HEK293 (cell line): ENCODE data around the gene VN1R2.

Experiments
- CTCF ChIP-seq: fragments of 450-650 bp; formaldehyde crosslinking; IDR thresholded peaks from 2 replicates; pipeline ENCODE4 v1.5.1; 2016; ENCODE audit warnings: missing biosample characterization, missing genetic modification characterization
- FEZF1 ChIP-seq: fragments of 450-650 bp; formaldehyde crosslinking; IDR thresholded peaks from 2 replicates; pipeline ENCODE4 v1.5.1; 2016; ENCODE audit warnings: missing biosample characterization, missing genetic modification characterization
- PRDM1 ChIP-seq: fragments of 450-650 bp; formaldehyde crosslinking; IDR thresholded peaks from 2 replicates; pipeline ENCODE4; 2016; ENCODE audit warnings: missing biosample characterization, missing genetic modification characterization
- REST ChIP-seq: fragments of 450-650 bp; formaldehyde crosslinking; IDR thresholded peaks from 2 replicates; pipeline ENCODE4 v1.5.1; 2016; ENCODE audit warnings: missing biosample characterization, missing genetic modification characterization
- ZBTB17 ChIP-seq: fragments of 450-650 bp; formaldehyde crosslinking; IDR thresholded peaks from 2 replicates; pipeline ENCODE4 v1.5.1; 2016; ENCODE audit warnings: missing biosample characterization, missing genetic modification characterization
- ZNF121 ChIP-seq: fragments of 450-650 bp; formaldehyde crosslinking; IDR thresholded peaks from 2 replicates; pipeline ENCODE4 v1.5.1; 2016; ENCODE audit warnings: missing biosample characterization, missing genetic modification characterization
- ZNF221 ChIP-seq: fragments of 450-650 bp; formaldehyde crosslinking; IDR thresholded peaks from 2 replicates; pipeline ENCODE4 v1.5.1; 2017; ENCODE audit warnings: missing biosample characterization, missing genetic modification characterization, borderline replicate concordance
- ZNF292 ChIP-seq: fragments of 450-650 bp; formaldehyde crosslinking; IDR thresholded peaks from 2 replicates; pipeline ENCODE4 v1.5.1; 2016; ENCODE audit warnings: low read depth, missing biosample characterization, missing genetic modification characterization, borderline replicate concordance

GRCh38 chr19:53308339-53308811 lies 50.3 kb downstream of the VN1R2 start:
- no peak for TF ChIP-seq FEZF1 (tag by site-specific recombination)
- no peak for TF ChIP-seq PRDM1 (tag by site-specific recombination)
- no peak for TF ChIP-seq REST (tag by site-specific recombination)
- TF ChIP-seq ZNF121 = no peak
- no peak for TF ChIP-seq ZBTB17
- no peak for TF ChIP-seq ZNF292 (tag by site-specific recombination)
- no peak for TF ChIP-seq ZNF221 (tag by site-specific recombination)
- no peak for TF ChIP-seq CTCF (tag by site-specific recombination)
